Measurements from ENCODE around the gene RPL18A. TPM values are rescaled to one million over a fixed set of nuclear protein-coding genes. Genes with fewer than 3 reads are reported as not detected.
A peak's percentile ranks its signal among the peaks of the same experiment; 100 is the strongest.

Gene RPL18A
- total and polyA plus RNA-seq, 2 of the 13 experiments (the other 11 are each of a cell fraction or from before 2014, with no cell fraction given) = 1,471 to 2,004 TPM

- in situ Hi-C loops (cut with HindIII; ENCODE audit: extremely low pct_ligation_motif_present, low pct_unique_long_range_greater_than_20kb) = no loop called here
- H3K4me1 ChIP-seq (ENCODE audit: insufficient read depth, low read length) = no peaks in the 10 kb centered on the region
- 35% methylated on average over 8 of the region's 13 CpGs for WGBS (ENCODE audit: low lambda C conversion rate)
- DNase-seq (ENCODE audit: low spot score) (no peak), FAIRE-seq (no peak), ATAC-seq (no peak)
- no TSS peak for BruUV-seq (replicated peaks)
- H3K9me3 ChIP-seq (ENCODE audit: low read length) = no peaks in the 10 kb centered on the region
- H3K27me3 ChIP-seq (ENCODE audit: control insufficient read depth in 1 of 2, insufficient read depth in 2 of 2, low read length in 2 of 2) = no peaks in the 10 kb centered on the region
- intact Hi-C loops (cut with micrococcal nuclease; ENCODE audit: unreplicated experiment) = no loop called here
- H3K36me3 ChIP-seq (replicated peaks in 1 of 2; ENCODE audit: control insufficient read depth in 1 of 2, insufficient read depth in 2 of 2, low read length in 2 of 2) = no peaks in the 10 kb centered on the region
- H2AFZ ChIP-seq (ENCODE audit: low read length) = no peak overlapping the region
- TF ChIP-seq USF2 (IDR thresholded peaks at IDR 0.05; ENCODE audit: low read depth, low read length) = no peak
- no peak for TF ChIP-seq USF2 (CRISPR knock-in tag; IDR thresholded peaks at IDR 0.05; ENCODE audit: borderline replicate concordance)
- no peak for TF ChIP-seq ZNF546 (CRISPR knock-in tag; conservative IDR thresholded peaks at IDR 0.05)
- TF ChIP-seq, protein P1, sequence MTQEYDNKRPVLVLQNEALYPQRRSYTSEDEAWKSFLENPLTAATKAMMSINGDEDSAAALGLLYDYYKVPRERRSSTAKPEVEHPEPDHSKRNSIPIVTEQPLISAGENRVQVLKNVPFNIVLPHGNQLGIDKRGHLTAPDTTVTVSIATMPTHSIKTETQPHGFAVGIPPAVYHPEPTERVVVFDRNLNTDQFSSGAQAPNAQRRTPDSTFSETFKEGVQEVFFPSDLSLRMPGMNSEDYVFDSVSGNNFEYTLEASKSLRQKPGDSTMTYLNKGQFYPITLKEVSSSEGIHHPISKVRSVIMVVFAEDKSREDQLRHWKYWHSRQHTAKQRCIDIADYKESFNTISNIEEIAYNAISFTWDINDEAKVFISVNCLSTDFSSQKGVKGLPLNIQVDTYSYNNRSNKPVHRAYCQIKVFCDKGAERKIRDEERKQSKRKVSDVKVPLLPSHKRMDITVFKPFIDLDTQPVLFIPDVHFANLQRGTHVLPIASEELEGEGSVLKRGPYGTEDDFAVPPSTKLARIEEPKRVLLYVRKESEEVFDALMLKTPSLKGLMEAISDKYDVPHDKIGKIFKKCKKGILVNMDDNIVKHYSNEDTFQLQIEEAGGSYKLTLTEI (CRISPR knock-in tag; conservative IDR thresholded peaks at IDR 0.05) = no peak
- TF ChIP-seq ZFAT (CRISPR knock-in tag; conservative IDR thresholded peaks at IDR 0.05) = no peak
- TF ChIP-seq, protein P2, sequence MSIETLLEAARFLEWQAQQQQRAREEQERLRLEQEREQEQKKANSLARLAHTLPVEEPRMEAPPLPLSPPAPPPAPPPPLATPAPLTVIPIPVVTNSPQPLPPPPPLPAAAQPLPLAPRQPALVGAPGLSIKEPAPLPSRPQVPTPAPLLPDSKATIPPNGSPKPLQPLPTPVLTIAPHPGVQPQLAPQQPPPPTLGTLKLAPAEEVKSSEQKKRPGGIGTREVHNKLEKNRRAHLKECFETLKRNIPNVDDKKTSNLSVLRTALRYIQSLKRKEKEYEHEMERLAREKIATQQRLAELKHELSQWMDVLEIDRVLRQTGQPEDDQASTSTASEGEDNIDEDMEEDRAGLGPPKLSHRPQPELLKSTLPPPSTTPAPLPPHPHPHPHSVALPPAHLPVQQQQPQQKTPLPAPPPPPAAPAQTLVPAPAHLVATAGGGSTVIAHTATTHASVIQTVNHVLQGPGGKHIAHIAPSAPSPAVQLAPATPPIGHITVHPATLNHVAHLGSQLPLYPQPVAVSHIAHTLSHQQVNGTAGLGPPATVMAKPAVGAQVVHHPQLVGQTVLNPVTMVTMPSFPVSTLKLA (IDR thresholded peaks at IDR 0.05) = peak; percentile 48
- H3K4me2 ChIP-seq (ENCODE audit: low read depth, low read length) = no peak overlapping the region
- no peak overlapping the region for H3K9ac ChIP-seq (ENCODE audit: insufficient read depth, low read depth, low read length)
- H3K27ac ChIP-seq (ENCODE audit: extremely low read length, insufficient read depth, low read length) = no peak overlapping the region
- H3K79me2 ChIP-seq (ENCODE audit: insufficient read depth, low read length) = no peaks in the 10 kb centered on the region
- POLR2A ChIA-PET = interaction anchor here (0.7 kb wide), 1 partner anchor 24 kb away, joined by 4 read pairs; no protein-coding TSS in a partner anchor
- H3K4me3 ChIP-seq (replicated peaks in 1 of 3; ENCODE audit: insufficient read depth in 1 of 3, low read depth in 2 of 3, low read length in 3 of 3) = no peak overlapping the region
- CTCF ChIA-PET (ENCODE audit: low intra/inter-chr PET ratio, low total read pairs) = no interaction called here
- H4K20me1 ChIP-seq (ENCODE audit: insufficient read depth, low read length) = no peaks in the 10 kb centered on the region
Measured at GRCh38 chr19:17817668-17818363, 41.9 kb upstream of the RPL18A start.

All from HepG2 (cell line).